ENCODE results near the gene RNF150. TPM values are rescaled to one million over a fixed set of nuclear protein-coding genes. Genes with fewer than 3 reads are reported as not detected.

The RNF150 gene
- total RNA-seq, 1 experiment from 2014 or later = 4.0 TPM

DNA sequence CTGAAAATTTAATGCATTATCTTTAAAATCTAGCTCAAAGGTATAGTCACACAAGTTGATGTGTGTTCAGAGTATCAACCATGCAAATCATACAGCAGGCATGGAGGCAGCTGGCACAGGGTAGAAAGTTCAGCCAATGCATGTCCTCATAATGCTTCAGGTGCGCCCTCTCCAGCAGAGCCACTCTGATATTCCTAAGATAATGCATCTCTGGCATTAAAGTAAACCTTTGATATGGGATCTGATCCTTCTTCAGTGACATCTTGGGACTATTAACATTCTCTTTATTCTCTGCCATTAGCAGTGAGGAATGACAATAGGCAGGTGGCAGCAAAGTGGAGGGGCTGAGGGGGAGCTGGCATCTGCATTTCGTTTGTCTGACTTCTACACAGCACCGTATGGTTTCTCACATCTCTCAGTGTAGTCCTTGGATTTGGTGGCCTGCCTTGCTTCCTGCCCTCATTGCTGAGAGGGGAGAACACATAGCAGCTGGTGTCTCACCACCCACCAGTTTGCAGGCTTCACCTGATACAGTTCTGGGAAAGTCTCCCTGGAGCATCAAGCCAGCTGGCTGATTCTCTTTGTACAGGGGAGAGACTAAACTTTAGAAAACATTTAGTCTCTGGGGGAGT is 208.4 kb downstream of the RNF150 start:
- no peak for DNase-seq (ENCODE audit: low read depth)

DNA sequence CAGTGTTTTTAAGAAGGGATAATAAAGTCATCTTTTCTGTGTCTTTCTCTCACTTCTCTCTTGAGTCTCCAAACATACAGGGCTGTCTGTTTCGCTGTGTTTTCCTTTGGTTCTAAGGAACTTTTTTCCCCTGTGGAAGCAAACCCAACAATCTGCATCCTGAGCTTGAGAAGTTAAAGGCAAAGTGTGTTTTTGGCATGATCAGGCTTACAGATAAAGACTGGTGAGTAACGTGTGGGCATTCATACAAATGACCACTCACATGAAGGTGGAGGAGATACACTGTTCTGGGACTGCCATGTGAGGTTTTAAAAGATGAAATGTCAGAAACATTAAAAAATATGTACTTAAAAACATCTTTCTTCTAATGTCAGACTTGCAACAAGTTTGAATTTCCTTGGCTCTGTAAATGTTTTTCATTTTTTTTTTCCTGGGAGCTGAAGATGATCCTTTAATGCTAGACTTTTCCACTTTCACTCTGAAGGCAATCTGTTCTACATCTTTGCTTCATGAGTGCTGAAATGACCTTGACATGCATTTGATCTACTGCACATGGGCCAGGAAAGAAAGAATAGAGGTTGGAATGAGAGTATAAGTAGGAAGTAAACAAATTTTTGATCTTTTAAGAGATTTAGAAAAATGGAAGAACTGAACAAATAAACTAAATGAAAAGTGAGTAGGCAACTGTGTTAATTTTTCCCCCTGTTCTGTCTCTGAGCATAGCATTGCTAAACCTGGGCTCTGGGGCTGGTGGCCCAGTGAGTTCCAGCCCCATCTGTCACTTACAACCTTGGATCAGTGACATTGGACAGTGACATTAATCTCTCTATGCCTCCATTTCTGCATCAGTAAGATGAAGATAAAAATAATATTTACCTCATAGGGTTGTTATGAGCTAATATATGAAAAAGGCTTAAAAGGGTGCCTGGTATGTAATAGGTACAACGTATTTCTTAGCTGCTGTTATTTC is 226.0 kb downstream of the RNF150 start:
- DNase-seq (ENCODE audit: low read depth) = no peak

DNA sequence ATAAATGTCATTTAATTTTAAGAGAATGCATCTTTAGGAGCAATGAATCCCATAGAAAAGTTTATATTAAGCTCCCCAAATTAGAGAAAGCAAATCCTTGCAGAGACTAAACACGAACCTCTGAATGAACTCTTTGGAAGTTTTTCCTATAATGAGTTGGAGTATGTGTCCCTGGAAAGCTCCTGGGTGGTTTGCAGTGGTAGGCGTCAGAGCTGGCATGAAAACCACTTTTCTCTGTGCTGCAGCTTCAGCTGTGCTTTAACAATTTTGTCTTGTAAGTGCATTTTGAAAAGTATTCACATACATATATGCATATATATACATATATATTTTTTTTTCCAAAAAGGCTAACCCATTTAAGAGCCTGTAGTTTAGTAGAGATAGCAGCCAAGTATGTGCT is 228.4 kb downstream of the RNF150 start:
- no peak for DNase-seq (ENCODE audit: low read depth)

DNA sequence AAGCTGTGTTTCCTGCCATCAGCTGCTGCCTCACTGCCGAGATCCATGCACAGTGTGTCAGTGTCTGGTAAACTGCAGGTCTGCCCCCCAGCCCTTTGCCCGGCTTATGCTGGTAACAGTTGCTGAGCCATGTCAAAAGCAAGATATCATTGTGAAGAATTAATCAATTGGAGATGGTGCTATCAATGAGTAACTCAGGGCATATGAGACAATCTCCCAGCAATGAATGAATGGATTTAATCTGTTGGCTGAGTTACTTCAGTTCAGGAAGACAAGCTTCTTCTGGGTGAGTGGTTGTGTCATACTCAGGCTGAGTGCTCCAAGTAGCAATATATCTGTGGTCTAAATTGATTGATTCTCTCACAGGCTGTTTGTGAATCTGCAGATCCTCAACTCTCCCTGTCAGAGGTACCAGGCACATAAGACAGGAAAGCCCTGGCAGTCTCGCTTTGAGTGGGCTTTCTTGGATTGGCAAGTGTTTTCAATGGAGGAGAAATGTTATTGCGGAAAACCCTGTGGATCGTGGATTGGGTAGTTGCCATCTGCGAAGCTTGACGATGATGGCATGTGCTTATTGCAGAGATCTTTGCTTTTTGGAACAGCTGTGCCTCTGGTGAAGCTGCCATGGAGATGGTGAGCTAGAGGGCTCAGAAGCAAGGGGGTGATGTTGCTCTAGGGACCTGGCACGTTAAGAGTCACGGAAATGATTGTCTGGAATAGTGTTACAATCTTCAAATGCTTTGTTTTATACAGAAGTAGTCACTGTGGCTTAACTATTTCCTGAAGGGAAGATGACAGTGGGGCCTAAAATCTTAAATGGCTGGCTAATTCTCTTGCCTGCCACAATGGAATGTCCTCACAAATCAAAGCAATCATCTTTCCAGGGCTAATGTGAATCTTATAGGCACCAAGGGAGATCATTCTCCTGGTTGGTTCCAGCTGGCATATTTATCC is 229.5 kb downstream of the RNF150 start:
- no peak for DNase-seq (ENCODE audit: low read depth)

- DNase-seq (ENCODE audit: low read depth) = no peak
Observed at GRCh38 chr4:140901736-140902336, 231.4 kb downstream of the RNF150 start.

DNA sequence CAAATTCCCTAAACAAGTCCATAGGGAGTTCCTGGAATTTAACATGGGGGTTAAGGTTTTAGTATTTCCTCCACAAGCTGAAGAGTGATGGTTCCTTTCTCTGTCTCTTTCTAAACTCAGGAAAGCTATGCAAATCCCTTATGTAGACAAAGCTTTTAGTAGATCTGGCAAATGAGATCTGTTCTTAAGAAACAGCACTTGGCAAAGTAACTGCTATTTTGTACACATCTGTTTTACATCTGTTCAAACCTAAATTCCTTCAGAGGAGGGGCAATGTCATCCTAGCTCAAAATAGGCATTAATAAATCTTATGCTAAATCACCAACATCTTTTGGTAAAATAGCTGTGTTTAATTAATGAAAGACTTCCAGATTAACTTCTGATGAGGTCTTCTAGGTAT is 239.3 kb downstream of the RNF150 start:
- DNase-seq (ENCODE audit: low read depth) = no peak

DNA sequence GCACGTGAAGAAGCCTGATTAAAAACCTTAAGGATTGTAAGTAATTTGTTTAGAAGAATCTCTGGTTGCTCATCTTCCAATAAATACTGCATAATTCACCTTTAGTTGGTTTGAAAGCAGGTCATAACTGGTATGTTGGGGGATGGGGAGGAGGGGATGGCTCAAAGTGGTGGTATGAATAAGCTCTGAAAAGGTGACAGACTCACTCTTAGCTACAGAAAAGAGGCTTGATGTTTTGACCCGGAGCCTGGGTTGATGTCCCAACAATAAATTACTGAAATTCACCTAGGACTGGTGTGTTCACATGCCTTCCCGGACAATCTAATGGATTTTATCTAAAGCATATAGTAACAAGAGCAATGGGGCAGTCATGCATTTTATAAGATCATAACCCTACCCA is 245.2 kb downstream of the RNF150 start:
- DNase-seq (ENCODE audit: low read depth) = no peak

GRCh38 chr4:140887467-140887866 is 245.8 kb downstream of the RNF150 start:
- DNase-seq (ENCODE audit: low read depth) = no peak

DNA sequence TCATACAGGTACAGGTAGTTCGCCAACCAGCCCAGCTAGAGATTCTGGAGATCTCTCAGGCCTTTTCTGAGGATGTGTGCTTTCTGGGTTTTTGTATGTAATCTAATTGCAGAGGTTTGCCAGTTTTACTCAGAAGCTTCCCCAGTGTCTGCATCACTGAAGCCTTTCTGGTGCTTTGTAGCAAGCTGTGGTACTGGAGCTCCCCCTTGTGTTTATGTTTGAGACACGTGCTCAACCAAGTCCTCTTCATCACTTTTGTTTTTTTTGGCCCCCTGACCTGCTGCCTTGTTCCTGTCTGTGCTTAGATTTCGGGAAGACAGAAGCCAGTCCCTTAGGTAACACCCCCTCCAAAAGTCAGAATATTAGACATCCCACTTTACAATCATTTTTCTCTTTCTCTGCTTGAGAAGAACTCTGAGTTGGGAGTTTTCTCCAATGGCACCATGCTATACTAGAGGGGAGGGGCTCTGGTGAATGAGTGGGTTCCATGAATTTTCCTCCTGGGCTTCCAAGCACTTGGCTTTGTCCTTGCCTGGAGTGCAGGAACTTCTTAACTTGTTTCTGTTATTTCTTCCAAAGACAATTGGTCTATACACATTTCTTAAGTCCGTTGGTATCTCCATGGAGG is 248.7 kb downstream of the RNF150 start:
- DNase-seq (ENCODE audit: low read depth) = peak; percentile 60

DNA sequence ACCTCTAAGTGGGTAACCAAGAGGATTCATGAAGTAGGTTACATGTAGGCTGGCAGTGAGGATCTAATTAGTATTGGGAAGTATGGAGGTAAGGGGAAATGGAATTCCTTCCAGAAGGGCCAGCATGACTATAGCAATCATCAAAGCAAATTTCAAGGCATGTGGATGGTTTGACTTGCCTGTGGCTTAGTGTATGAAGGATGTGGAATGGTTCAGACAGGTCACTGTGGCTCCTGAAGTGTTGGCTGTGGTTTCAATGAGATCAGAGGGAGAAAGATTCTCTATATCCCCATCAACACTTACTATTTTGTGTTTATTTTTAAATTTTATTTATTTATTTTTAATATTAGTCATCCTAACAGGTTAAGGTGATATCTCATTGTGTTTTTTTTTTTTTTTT is 255.5 kb downstream of the RNF150 start:
- DNase-seq (ENCODE audit: low read depth) = peak; percentile 24

- peak; percentile 20 for DNase-seq (ENCODE audit: low read depth)
Observed at GRCh38 chr4:140876615-140877364, 256.5 kb downstream of the RNF150 start.

- no peak for DNase-seq (ENCODE audit: low read depth)
Observed at GRCh38 chr4:140875746-140876452, 257.4 kb downstream of the RNF150 start.

GRCh38 chr4:140874056-140874455 is 259.2 kb downstream of the RNF150 start:
- DNase-seq (ENCODE audit: low read depth) = no peak

DNA sequence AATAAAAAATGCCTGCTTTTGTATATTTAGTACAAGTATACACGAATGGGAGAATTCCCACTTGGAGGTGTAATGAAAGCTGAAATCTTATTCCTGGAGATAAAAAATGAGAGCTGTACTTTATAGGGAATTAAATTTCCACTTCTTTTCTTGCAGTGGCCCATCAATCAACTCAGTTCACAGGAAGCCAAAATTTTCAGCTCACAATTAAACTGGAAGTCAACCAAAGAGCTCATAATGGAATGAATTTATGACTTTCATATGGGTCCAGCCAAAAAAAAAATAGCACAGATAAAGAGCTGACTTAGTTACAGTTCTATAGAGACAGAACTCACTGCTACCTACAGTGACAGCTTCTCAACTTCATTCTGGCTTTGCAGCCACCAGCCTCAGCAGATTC is 261.9 kb downstream of the RNF150 start:
- no peak for DNase-seq (ENCODE audit: low read depth)

DNA sequence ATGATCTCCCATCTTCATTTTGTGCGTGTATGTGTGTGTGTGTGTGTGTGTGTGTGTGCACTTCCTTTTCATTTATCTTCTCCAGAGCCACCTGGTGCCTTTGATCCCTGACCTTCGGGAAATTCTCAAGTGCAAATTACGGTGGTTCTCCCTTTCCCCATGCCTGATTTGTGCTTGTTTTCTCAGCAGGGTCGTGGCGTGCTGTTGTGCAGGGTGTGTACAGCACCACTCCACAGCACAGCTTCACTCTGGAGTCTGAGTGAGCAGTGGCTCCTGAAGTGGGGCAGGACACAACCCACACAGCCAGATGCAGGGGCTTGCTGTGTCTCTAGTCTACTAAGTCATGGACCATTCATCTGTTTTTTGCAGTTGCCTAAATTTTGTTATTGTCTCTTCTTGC is 262.8 kb downstream of the RNF150 start:
- no peak for DNase-seq (ENCODE audit: low read depth)

- DNase-seq (ENCODE audit: low read depth) = no peak
Observed at GRCh38 chr4:140869446-140869845, 263.8 kb downstream of the RNF150 start.

DNA sequence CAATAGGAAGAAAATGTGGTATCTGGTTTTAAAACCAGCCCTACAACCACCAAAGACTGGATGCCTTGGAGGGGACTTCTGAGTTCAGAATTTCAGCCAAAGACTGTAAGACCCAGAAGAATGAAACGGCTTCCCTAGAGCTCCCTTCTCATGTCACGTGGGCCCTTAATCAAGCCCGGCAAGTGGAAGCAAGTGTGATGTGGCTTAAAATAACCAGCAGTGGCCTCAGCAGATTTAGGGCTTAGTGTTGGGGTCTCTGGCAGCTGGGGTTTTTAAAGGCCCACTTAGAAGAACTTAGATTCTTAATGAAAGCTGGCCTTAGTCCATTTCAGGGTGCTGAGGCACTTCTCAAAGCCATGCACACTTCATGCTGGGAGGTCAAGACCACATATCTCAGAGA is 265.9 kb downstream of the RNF150 start:
- no peak for DNase-seq (ENCODE audit: low read depth)

DNA sequence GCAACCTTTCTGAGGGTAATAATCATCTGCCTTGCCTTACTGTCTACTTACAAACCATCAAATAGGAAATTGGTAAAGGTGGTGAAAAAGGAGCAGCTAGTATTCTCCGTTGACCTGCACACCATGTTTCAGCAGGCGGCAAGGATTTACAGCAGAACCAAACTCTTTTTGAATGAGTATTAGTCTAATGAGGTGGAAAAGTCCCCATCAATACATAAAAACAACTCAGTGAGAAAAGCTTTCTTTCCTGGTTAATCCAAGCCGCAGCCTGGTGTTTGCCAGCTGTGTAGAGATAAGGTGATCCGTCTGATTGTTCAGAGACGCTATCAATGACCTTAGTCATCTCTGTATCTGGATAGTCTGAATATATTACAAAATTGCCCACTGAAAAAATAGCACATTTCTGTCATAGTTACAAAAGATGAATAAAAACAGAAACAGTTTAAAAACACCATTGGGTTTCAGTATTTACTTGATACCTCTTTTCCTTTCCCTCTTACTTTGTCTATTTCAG is 266.7 kb downstream of the RNF150 start:
- DNase-seq (ENCODE audit: low read depth) = no peak
